Heart right ventricle (tissue), 16 donors: ENCODE measurements around the gene DYSF. TPM values are rescaled to one million over a fixed set of nuclear protein-coding genes. Genes with fewer than 3 reads are reported as not detected.
A peak's percentile ranks its signal among the peaks of the same experiment; 100 is the strongest.

Experiments used
- ATAC-seq, 8 donors: fragments of 200-7000 bp; cut with Tn5 transposase; one replicate each; pipeline ENCODE4 v1.9.1; 2020; ENCODE audit warnings: mild to moderate bottlenecking in 8 of 8, moderate library complexity in 8 of 8, moderate number of reproducible peaks in 1 of 8
- DNase-seq, 2 donors: peaks; one replicate each; pipeline ENCODE4 v3.0.0-alpha.2; 2020
- H3K27ac ChIP-seq, 10 donors: fragments of 200-600 bp; sonication (generic) in 2 of 10; one replicate each; pipeline versions ENCODE4 v1.5.0 to v1.8.0; 2020 to 2022; ENCODE audit warnings: mild to moderate bottlenecking in 3 of 10
- H3K27me3 ChIP-seq, 7 donors: fragments of 200-600 bp; one replicate each; pipeline ENCODE4 v1.8.0; 2021 to 2022; ENCODE audit warnings: mild to moderate bottlenecking in 2 of 7
- H3K36me3 ChIP-seq, 9 donors: fragments of 200-600 bp; sonication (generic) in 1 of 9; one replicate each; pipeline versions ENCODE4 v1.5.0 to v1.8.0; 2020 to 2022; ENCODE audit warnings: mild to moderate bottlenecking in 2 of 9
- H3K4me1 ChIP-seq, 9 donors: fragments of 200-600 bp; sonication (generic) in 1 of 9; one replicate each; pipeline versions ENCODE4 v1.5.0 to v1.8.0; 2020 to 2022; ENCODE audit warnings: mild to moderate bottlenecking in 4 of 9
- H3K4me3 ChIP-seq, 10 donors: fragments of 200-600 bp; sonication (generic) in 2 of 10; one replicate each; pipeline versions ENCODE4 v1.5.0 to v1.8.0; 2020 to 2022; ENCODE audit warnings: mild to moderate bottlenecking in 7 of 10, moderate library complexity in 2 of 10
- H3K9me3 ChIP-seq, 11 donors: fragments of 200-600 bp in 10 of 11; sonication (generic) in 2 of 11; one replicate each; pipeline versions ENCODE4 v1.5.0 to v1.8.0; 2013 to 2022; ENCODE audit warnings: mild to moderate bottlenecking in 2 of 11, control low read depth in 1 of 11, moderate library complexity in 1 of 11
- CTCF ChIP-seq, 9 donors: fragments of 200-600 bp; sonication (generic) in 2 of 9; IDR thresholded peaks; one replicate each; pipeline versions ENCODE4 v1.5.0 to v1.8.0; 2021 to 2022; ENCODE audit warnings: antibody characterized with exemption in 9 of 9, mild to moderate bottlenecking in 5 of 9, moderate library complexity in 1 of 9
- WGBS, 2 donors: extraction: QIAGEN DNeasy Blood & Tissue Kit; methylation state at CpG; one replicate each; pipeline ENCODE4 v1.1.7; 2013; ENCODE audit warnings: inconsistent platforms in 1 of 2; 5-methylcytosine and 5-hydroxymethylcytosine counted together
- intact Hi-C, 10 donors: fragments of 100-400 bp; cut with DNase I; formaldehyde crosslinking; loops; one replicate each; pipeline versions ENCODE4 v1.11.1 to v1.14.2; 2022
- polyA plus RNA-seq, 2 donors: library from polyadenylated mRNA; stranded (reverse); fragments of 200-250 nt; gene quantifications; one replicate each; pipeline ENCODE4 v1.2.3, GENCODE V29; 2013
- total RNA-seq, 10 donors: library from RNA; stranded (reverse); fragmentation: NEBNext Ultra II Directional in 3 of 10; extraction: Animal tissue kit (Norgen Biotek cat#: 25700) in 3 of 10; gene quantifications; one replicate each; pipeline versions ENCODE4 v1.2.1 to v1.2.4, GENCODE V29; 2021 to 2023
- donor health status: Arrhythmogenic right ventricular cardiomyopathy.
- donor health status: ischemic (EF 13 %, LVEDD 7.1; RV severe dilation, severe dysfunction).
- donor health status: healthy with polysubstance abuse.
- donor health status: DM: no; HTN: yes; CAD: no.
- donor health status: DM: no; HTN: no; CAD: no.
- donor health status: ischemic (EF 25% LVEDD 6.9; RV normal size, moderate dysfunction).
- donor health status: ischemic (EF 25% LVEDD 5.7; RV mildly dilated, moderate dysfunction).
- donor health status: healthy.
- donor health status: DM: yes; HTN: yes; CAD: no.
- donor health status: Ischemic cardiomyopathy.
- donor health status: ischemic (EF 35%, LVEDD 5.7; RV mildly dilated, moderate dysfunction).
- donor health status: nonischemic (EF 11% LVEDD 7.7; RV severe dilation, severe dysfunction).
- donor health status: DM: yes; HTN: yes; CAD: no.
- donor health status: PGD.
- donor health status: ischemic (EF 29% LVEDD 5.4; RV normal size, mild dysfunction).
- donor health status: nonischemic (EF 23%, LVEDD 6.1; RV moderate dilation, normal function).

The DYSF gene
- total and polyA plus RNA-seq, 12 donors, result 20.6 to 100 (median 64.8) TPM

DNA sequence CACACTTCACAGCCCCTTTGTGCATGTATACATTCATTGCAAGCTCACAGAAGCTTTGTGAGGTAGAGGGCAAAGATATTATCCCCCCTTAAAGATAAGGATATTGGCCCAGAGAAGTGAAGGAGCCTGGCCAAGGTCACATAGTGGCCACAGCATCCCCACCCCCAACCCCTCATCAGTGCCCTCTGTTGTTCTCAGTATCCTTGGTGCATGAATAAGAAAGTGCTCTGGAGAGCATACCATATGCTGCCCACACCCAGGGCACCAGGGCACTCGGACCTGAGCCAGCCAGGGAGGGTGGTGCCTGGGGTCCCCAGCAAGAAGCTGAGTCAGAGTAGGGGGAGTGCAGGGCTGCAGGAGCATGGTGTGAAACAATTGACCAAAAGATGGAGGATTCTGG is 3.3 kb downstream of the DYSF start:
- no peak for TF ChIP-seq CTCF (IDR thresholded peaks at IDR 0.05)
- peaks cover 0 to 20% (median 0%) of the 10 kb centered on the region in 7 donors for H3K27me3 ChIP-seq
- 58 to 76% methylated on average over 1 of the region's 1 CpG for WGBS, 2 donors
- peaks cover 34 to 100% (median 98%) of the 10 kb centered on the region in 9 donors for H3K4me1 ChIP-seq
- H3K36me3 ChIP-seq, result peaks cover 0 to 3% (median 0%) of the 10 kb centered on the region in 9 donors
- DNase-seq (no peak), ATAC-seq (no peak)
- peak overlapping the region in 1 of 10 donors; percentile 70 for H3K4me3 ChIP-seq
- intact Hi-C loops, result no loop called here
- H3K9me3 ChIP-seq, result no peaks in the 10 kb centered on the region
- H3K27ac ChIP-seq, result peak overlapping the region; percentile 41 to 94 (median 90)

DNA sequence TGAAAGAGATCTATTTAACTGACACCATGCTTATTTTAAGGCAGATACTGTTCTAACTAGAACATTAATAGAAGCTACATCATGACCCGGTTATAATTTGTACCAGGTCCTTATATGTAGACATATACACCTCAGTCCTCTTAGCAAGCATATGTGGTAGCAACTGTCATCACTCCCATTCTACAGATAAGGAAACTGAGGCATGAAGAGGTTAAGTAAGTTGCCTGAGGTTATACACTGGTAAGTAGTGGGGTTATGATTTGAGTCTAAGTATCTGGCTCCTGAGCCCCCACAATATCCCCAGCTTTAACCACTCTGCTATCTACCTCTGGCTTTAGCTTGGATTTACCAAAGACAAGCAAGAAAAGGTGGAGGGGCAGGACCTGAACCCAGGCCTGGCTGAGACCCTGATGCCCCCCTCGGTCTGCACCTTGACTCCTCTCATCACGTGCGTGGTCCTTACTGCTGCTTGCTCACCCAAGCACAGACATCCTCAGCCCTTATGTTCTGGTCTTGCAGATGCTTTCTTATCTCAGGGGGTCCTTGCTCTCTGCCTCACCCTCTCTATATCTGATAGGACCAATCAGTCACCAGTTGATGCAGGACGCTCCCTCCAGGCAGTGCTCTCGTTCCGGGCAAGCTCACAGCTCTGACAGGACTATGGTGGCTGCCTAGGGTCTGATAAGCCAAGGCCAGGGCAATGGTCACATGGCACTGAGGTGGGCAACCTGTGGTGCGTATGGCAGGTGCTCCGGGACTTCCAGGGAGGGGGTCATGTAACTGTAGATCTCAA is 4.0 kb downstream of the DYSF start:
- 86 to 89% methylated on average over 9 of the region's 9 CpGs for WGBS, 2 donors
- H3K36me3 ChIP-seq, result peaks cover 0 to 3% (median 0%) of the 10 kb centered on the region in 9 donors
- H3K4me1 ChIP-seq, result peaks cover 34 to 100% (median 93%) of the 10 kb centered on the region in 9 donors
- TF ChIP-seq CTCF (IDR thresholded peaks at IDR 0.05), result no peak
- H3K9me3 ChIP-seq, result no peaks in the 10 kb centered on the region
- no peak overlapping the region for H3K4me3 ChIP-seq
- H3K27me3 ChIP-seq, result peaks cover 0 to 20% (median 0%) of the 10 kb centered on the region in 7 donors
- DNase-seq (no peak), ATAC-seq (no peak)
- H3K27ac ChIP-seq, result peak overlapping the region; percentile 54 to 94 (median 90)
- intact Hi-C loops, result no loop called here

- Histone ChIP-seq H3K27ac (peak overlapping the region; percentile 54 to 94 (median 90)), H3K4me3 (no peak overlapping the region), H3K9me3 (no peaks in the 10 kb centered on the region), H3K36me3 (peaks cover 0 to 3% (median 0%) of the 10 kb centered on the region in 9 donors), H3K27me3 (peaks cover 0 to 20% (median 0%) of the 10 kb centered on the region in 7 donors), H3K4me1 (peaks cover 34 to 99% (median 89%) of the 10 kb centered on the region in 9 donors)
- DNase-seq, result no peak
- WGBS, 2 donors, result 80 to 96% methylated on average over 4 of the region's 4 CpGs
- no peak for TF ChIP-seq CTCF (IDR thresholded peaks at IDR 0.05)
- intact Hi-C loops, result loop anchor here in 1 of 10 donors (2.0 kb wide), 1 partner anchor 53 kb away; no protein-coding TSS in a partner anchor
- ATAC-seq, result no peak
Observed at GRCh38 chr2:71457923-71458322, 4.6 kb downstream of the DYSF start.

GRCh38 chr2:71458413-71459083 is 5.2 kb downstream of the DYSF start:
- H3K36me3 ChIP-seq, result peaks cover 0 to 3% (median 0%) of the 10 kb centered on the region in 9 donors
- peaks cover 0 to 19% (median 0%) of the 10 kb centered on the region in 7 donors for H3K27me3 ChIP-seq
- peaks cover 34 to 99% (median 88%) of the 10 kb centered on the region in 9 donors for H3K4me1 ChIP-seq
- H3K9me3 ChIP-seq, result no peaks in the 10 kb centered on the region
- WGBS, 2 donors, result 53 to 58% methylated on average over 7 of the region's 7 CpGs
- DNase-seq, result peak in 1 of 2 donors; percentile 46
- no peak for TF ChIP-seq CTCF (IDR thresholded peaks at IDR 0.05)
- peak; percentile 12 to 72 (median 40) for ATAC-seq
- H3K4me3 ChIP-seq, result no peak overlapping the region
- H3K27ac ChIP-seq, result peak overlapping the region; percentile 54 to 94 (median 90)
- intact Hi-C loops, result loop anchor here in 1 of 10 donors (2.0 kb wide), 1 partner anchor 52 kb away; no protein-coding TSS in a partner anchor
